ENCODE data around the gene FGFBP3. TPM values are rescaled to one million over a fixed set of nuclear protein-coding genes. Genes with fewer than 3 reads are reported as not detected.

Gene FGFBP3
- total and polyA plus RNA-seq, 2 of the 13 experiments (the other 11 are each of a cell fraction or from before 2014, with no cell fraction given) = 0.50 to 2.0 TPM

DNA sequence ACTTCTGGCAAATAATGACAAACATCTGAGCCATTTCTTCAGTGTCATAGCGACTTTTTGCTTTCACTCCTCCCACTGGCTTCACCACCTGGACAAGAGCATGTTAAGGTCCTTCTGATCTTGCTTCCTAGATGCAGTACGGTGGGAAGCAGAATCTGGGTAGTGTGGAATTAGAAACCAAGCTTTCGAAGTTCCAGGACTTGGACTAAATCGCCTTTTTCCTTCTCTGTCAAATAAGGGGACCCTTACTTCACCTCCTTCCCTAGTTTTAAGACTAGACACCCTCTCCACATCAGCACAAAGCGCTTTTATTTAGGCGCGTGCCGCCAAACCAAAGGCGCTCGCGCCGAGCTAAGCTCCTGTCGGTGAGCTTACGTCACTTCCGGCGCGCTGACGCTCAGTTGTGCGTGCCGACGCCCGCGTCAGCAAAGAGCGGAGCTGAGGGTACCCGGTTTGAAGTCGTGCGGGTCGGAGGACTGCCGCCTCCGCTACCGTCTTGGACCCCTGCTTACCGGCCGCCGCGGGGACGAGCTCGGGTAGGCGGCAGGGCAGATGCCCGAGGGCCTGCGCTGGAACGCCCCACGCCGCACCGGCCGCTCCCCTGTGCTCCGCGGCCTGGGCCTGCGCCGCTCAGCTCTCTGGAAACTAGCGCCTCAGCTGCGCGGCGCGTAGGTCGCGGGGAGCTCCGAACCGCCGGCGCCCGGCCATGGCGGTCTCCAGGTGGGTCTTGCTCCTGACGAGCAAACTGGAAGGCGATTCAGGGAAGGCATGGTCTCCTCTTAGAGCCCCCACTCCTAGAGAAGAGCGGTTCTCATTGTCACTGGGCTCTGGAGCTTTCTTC is 14.3 kb upstream of the FGFBP3 start, which contains the start of gene BTAF1 (continued):
- TF ChIP-seq ZNF780A (CRISPR knock-in tag; IDR thresholded peaks at IDR 0.05) = 0 out of 2 replicates have a peak, but pooled peaks have one; percentile 40
- TF ChIP-seq ZNF431 (CRISPR knock-in tag; IDR thresholded peaks at IDR 0.05; ENCODE audit: borderline replicate concordance, low read depth) = peak; percentile 91
- 0 out of 2 replicates have a peak, but pooled peaks have one; percentile 9 for TF ChIP-seq ZBTB1 (CRISPR knock-in tag; IDR thresholded peaks at IDR 0.05; ENCODE audit: borderline replicate concordance)
- no peak for TF ChIP-seq ZNF720 (CRISPR knock-in tag; IDR thresholded peaks at IDR 0.05)
- TF ChIP-seq ADNP (CRISPR knock-in tag; IDR thresholded peaks at IDR 0.05) = no peak
- no peak for TF ChIP-seq JUNB (CRISPR knock-in tag; IDR thresholded peaks at IDR 0.05; ENCODE audit: borderline replicate concordance)
- no peak for TF ChIP-seq SRSF1 (optimal IDR thresholded peaks at IDR 0.05; ENCODE audit: low read depth, low read length)
- peak; percentile 71 for TF ChIP-seq KDM5A (IDR thresholded peaks at IDR 0.05; ENCODE audit: borderline replicate concordance, low read length)
- 0 out of 2 replicates have a peak, but pooled peaks have one; percentile 54 for TF ChIP-seq THYN1 (CRISPR knock-in tag; IDR thresholded peaks at IDR 0.05; ENCODE audit: borderline replicate concordance, low read depth)
- 0 out of 2 replicates have a peak, but pooled peaks have one; percentile 39 for TF ChIP-seq ZFAT (CRISPR knock-in tag; conservative IDR thresholded peaks at IDR 0.05)
- TF ChIP-seq ZNF451 (CRISPR knock-in tag; IDR thresholded peaks at IDR 0.05) = peak; percentile 96; the same call in 1 of the 2 replicates
- TF ChIP-seq, protein P1, sequence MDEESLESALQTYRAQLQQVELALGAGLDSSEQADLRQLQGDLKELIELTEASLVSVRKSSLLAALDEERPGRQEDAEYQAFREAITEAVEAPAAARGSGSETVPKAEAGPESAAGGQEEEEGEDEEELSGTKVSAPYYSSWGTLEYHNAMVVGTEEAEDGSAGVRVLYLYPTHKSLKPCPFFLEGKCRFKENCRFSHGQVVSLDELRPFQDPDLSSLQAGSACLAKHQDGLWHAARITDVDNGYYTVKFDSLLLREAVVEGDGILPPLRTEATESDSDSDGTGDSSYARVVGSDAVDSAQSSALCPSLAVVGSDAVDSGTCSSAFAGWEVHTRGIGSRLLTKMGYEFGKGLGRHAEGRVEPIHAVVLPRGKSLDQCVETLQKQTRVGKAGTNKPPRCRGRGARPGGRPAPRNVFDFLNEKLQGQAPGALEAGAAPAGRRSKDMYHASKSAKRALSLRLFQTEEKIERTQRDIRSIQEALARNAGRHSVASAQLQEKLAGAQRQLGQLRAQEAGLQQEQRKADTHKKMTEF (CRISPR knock-in tag; IDR thresholded peaks at IDR 0.05) = peak; percentile 89
- TF ChIP-seq ZNF619 (CRISPR knock-in tag; IDR thresholded peaks at IDR 0.05) = no peak
- TF ChIP-seq, protein P2, sequence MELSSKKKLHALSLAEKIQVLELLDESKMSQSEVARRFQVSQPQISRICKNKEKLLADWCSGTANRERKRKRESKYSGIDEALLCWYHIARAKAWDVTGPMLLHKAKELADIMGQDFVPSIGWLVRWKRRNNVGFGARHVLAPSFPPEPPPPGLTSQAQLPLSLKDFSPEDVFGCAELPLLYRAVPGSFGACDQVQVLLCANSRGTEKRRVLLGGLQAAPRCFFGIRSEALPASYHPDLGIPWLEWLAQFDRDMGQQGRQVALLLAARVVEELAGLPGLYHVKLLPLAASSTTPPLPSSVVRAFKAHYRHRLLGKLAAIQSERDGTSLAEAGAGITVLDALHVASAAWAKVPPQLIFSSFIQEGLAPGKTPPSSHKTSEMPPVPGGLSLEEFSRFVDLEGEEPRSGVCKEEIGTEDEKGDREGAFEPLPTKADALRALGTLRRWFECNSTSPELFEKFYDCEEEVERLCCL (CRISPR knock-in tag; IDR thresholded peaks at IDR 0.05; ENCODE audit: borderline replicate concordance) = no peak; the same call in 1 of the 2 replicates
- TF ChIP-seq NR3C1 (CRISPR knock-in tag; IDR thresholded peaks at IDR 0.05) = no peak
- peak; percentile 77; the same call in 1 of the 2 replicates for TF ChIP-seq ZNF782 (CRISPR knock-in tag; IDR thresholded peaks at IDR 0.05; ENCODE audit: borderline replicate concordance)
- TF ChIP-seq, protein P3, sequence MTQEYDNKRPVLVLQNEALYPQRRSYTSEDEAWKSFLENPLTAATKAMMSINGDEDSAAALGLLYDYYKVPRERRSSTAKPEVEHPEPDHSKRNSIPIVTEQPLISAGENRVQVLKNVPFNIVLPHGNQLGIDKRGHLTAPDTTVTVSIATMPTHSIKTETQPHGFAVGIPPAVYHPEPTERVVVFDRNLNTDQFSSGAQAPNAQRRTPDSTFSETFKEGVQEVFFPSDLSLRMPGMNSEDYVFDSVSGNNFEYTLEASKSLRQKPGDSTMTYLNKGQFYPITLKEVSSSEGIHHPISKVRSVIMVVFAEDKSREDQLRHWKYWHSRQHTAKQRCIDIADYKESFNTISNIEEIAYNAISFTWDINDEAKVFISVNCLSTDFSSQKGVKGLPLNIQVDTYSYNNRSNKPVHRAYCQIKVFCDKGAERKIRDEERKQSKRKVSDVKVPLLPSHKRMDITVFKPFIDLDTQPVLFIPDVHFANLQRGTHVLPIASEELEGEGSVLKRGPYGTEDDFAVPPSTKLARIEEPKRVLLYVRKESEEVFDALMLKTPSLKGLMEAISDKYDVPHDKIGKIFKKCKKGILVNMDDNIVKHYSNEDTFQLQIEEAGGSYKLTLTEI (CRISPR knock-in tag; conservative IDR thresholded peaks at IDR 0.05) = no peak
- TF ChIP-seq YEATS2 (CRISPR knock-in tag; IDR thresholded peaks at IDR 0.05; ENCODE audit: borderline replicate concordance) = peak; percentile 92; the same call in 1 of the 2 replicates
- no peak for TF ChIP-seq PTBP1 (IDR thresholded peaks at IDR 0.05; ENCODE audit: low read depth, low read length, poor library complexity, severe bottlenecking)
- TF ChIP-seq ONECUT2 (CRISPR knock-in tag; IDR thresholded peaks at IDR 0.05) = no peak; the same call in 1 of the 2 replicates
- no peak for TF ChIP-seq SIN3B (IDR thresholded peaks at IDR 0.05; ENCODE audit: low read length)
- no peak for TF ChIP-seq ZNF30 (CRISPR knock-in tag; IDR thresholded peaks at IDR 0.05)
- peak; percentile 94 for TF ChIP-seq ZMAT3 (CRISPR knock-in tag; conservative IDR thresholded peaks at IDR 0.05)
- 0 out of 2 replicates have a peak, but pooled peaks have one; percentile 51 for TF ChIP-seq E2F5 (CRISPR knock-in tag; conservative IDR thresholded peaks at IDR 0.05)

Measured in HepG2 (cell line).